NOMO-1 treated with dmso at 0.1 percent for 144 hours (cell line): Measurements from ENCODE around the gene CHST11.

Experiments
- DNase-seq: peaks from one replicate; lab custom pipeline; 2025; ENCODE audit not compliant: unreplicated experiment; lab: John Stamatoyannopoulos, UW

Gene CHST11

DNA sequence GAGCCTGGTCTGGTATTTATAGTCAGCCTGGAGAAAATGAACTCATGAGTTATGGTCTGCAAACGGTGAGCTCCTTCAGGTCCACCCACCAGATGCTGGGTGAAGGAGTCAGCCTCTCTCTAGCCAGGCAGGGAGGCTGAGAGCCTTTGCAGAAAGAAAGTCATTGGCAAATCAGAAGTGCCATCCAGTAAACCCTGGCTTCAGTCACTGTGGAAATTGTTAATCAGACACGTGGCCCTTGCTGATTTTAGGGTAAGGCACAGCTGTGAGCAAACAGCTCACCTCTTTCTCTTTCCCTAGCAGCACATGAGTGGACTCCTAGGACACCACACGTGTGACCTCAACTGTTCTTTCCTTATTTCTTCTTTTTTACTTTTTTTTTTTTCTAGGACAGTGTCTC is 44.9 kb downstream of the CHST11 start:
- no peak for DNase-seq

DNA sequence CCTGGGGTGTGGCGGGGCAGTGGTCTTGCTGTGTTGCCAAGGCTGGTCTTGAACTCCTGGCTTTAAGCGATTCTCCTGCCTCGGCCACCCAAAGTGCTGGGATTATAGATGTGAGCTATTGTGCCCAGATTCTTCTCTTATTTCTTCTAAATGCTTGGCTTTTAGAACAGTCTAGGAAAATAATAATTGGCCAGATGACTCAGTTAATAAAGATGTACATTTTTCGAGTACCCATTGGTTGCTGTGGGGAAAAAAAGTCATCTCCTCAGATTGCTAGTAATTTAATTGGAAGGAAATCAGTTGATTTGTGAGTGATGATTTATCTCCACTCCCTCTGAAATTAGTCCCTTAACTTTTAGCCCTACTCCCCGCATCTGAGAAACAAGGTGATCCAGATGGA is 45.5 kb downstream of the CHST11 start:
- no peak for DNase-seq

DNA sequence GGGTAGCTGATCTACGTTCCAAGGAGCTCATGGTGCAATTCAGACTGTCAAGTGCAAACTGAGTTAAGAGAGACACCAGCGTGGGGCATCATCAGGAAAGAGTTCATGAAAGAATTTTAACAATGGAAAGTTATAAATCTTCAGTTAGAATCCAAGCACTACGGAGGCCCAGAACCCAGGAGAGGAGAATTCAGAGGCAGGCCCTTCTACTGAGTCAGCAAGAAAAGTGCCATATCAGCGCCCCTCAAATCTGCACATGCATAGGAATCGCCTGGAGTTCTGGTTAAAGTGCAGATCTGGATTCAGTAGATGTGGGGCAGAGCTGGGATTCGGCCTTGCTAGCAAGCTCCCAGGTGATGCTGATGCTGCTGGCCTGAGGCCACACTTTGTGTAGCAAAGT is 45.9 kb downstream of the CHST11 start:
- no peak for DNase-seq

DNA sequence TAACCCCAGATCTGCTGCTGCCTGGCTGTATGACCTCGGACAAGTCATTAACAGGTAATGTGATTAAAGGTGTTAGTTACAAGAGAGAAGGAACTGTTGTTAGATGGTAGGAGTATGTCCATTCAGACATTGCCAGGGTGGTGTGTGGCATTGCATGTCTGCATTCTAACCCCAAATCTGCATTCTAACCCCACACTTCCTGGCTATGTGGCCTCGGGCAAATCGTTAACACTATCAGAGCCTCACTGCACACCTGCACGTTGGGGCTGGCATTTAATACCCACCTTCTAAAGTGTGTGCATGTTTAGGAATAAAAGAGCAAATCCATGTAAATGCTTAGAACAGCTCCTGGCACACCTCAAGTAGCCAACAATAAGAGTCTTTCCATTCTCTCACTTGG is 46.4 kb downstream of the CHST11 start:
- DNase-seq, result no peak

- DNase-seq, result no peak
Measured at GRCh38 chr12:104504146-104504545, 47.4 kb downstream of the CHST11 start.

DNA sequence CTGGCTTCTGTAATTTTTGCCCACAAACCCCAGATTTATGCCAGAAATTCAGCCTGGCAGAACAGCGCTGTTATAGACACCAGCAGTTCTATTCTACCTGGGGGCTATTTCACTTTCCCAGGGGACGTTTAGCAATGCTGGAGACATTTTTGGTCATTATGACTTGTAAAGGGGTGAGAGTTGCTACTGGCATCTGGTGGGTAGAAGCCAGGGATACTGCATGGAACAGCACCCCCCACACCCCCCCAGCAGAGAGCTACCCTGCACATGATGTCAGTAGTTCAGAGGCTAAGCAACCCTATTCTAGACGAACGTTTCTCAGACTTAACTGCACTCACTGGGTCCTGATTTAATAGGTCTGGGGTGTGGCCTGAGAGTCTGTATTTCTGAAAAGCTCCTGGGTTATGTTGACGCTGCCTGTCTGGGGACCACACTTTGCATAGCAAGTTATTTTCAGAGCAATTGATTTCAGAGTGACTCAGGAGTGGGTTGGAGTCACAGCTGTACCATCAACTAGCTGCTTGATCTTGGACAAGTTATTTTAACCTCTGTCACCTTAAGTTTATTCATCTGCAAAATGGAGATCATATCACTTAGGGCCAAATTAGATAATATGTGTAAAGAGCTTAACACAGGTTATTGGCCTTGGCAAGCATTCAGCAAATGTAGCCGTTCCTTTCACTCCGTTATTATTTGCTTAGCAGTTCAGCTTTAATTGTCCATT is 48.5 kb downstream of the CHST11 start:
- DNase-seq, result no peak

GRCh38 chr12:104506676-104507401 is 50.1 kb downstream of the CHST11 start:
- DNase-seq, result no peak

GRCh38 chr12:104507672-104508071 is 50.9 kb downstream of the CHST11 start:
- DNase-seq, result no peak

GRCh38 chr12:104508752-104509446 is 52.2 kb downstream of the CHST11 start:
- no peak for DNase-seq

DNA sequence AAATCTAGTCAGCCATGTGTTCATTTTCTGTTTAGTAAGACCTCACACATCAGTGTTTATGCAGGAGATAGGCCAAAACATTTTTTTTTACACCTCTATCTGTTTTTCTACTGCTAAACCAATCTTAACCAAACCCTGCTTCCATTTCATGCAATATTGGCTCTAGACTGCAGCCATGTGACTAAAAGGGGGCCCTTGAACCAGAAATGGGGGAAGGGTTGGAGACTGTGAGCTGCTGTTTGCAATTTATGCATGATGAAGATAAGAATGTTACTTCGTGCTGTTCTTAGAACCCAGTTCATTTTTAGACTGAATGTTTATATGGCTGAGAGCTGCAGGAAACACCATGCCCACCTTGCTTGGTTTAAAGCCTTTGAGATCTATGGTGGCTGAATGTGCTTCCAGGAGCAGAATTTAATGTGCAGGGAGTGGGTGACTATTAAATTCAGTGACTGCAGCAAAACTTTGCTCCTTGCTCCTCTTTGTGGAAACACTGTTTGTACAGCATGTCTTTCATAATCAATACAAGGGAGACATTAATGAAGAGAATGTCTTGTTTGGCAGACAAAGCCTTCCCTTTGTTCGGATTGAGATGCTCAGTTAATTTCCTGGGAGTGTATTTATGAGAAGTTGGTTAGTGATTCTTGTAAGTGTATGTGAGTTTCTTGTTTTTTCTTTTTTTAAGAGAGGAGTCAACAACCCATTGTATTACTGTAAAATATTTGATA is 53.6 kb downstream of the CHST11 start:
- no peak for DNase-seq

- DNase-seq, result no peak
Measured at GRCh38 chr12:104510873-104511440, 54.2 kb downstream of the CHST11 start.

DNA sequence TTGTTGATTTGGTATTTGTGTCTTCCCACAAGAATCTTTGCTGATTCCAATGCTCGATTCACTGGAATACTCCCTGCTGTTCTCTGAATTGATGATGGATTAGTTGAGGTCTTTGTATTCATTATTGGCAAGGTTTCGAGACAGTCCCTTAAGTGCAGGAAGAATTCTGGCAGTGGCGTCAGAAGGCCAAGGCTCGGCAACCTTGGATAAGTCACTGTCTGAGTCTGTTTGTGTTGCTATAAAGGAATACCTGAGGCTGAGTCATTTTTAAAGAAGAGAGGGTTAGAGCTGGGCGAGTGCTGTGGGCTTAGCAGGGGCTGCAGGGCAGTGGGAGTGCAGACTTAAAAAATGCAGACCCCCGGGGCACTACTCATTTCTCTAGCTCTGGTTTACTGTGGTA is 56.9 kb downstream of the CHST11 start:
- no peak for DNase-seq

GRCh38 chr12:104514092-104514810 is 57.5 kb downstream of the CHST11 start:
- DNase-seq, result no peak

DNA sequence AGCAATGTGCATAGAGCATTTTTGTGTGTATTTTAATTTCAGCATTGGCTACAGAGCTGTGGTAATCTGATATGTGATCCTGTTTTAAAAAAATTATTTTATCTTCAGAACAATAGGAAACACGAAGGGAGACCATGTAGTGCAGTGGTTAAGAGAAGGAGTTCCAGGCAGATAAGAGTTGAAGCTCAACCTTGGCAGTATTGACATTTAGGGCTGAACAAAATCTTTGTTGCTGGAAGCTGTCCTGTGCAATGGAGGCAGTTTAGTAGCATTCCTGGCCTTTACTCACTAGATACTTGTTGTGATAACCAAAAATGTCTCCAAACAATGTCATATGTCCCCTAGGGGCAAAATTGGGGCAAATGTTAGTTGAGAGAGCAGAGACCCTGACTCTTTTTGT is 59.2 kb downstream of the CHST11 start:
- DNase-seq, result no peak

GRCh38 chr12:104516821-104517220 is 60.1 kb downstream of the CHST11 start:
- DNase-seq, result no peak

DNA sequence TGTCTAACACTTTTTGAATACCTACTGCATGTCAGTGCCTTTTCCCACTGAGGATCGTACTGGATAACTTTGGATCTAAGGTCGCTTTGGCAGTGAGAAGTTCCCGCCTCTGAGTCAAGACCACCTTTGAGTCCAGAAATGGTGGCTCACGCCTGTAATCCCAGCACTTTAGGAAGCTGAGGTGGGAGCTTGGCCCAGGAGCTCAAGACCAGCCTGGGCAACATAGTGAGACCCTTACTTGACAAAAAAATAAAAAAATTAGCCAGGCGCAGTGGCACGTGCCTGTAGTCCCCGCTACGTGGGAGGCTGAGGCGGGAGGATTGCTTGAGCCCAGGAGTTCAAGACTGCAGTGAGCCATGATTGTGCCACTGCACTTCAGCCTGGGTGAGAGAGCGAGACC is 61.1 kb downstream of the CHST11 start:
- no peak for DNase-seq

DNA sequence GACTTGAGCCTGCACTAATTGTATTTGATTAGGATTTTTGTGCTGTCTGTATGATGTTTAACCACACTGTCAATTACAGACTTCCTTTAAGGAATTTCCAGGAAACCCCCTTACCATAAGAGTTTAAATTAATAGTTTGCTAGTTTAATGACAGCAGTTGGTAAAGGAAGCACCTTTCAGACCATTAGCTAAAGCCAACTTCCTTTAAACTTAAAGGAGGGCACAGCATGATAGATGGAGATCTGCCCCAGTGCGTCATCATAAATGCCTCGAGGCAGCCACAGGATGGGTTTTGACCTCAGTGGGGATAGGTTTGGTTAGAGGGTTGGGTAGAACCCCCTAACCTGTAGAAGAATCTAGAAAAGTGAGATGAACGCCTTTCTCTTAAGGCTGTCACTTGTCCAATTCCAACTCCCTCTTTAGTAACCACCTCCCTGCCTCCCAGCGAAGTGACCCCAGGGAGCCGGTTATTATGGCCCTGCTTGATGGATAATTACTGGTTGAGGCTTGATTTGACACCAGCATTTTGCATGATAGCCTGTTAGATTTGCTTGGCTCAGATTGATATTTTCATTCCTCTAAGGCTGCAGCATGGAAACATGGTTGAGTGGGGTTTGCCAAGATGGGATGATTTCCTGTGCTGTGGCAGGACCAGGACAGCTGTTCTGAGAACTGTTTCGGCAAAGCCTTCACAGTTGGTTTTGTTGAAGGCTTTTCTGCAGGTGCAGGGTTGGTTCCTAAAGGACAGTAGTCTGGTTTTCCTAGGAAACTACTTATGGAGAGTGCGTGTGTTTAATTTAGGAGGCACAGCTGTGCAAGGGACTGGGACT is 62.7 kb downstream of the CHST11 start:
- DNase-seq, result no peak

- no peak for DNase-seq
Measured at GRCh38 chr12:104520242-104520900, 63.6 kb downstream of the CHST11 start.

DNA sequence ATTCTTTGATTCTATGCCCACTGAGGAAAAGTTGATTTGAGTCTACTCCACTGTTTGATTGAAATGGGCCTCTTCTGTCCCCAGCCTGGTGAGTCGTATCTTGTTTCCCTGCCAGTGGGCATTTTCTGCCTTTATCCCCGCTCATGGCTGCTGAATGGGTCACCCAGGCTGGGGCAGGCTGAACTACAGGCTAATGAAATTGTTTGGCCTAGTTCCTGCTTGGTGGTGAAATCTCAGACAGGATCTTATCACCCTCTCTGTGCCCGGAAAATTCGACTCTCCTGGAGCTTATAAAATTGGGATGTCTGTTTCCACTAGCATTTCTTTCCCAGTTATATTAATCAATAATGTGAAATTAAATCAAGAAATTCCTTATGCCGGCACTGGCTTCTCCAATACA is 65.0 kb downstream of the CHST11 start:
- no peak for DNase-seq
